Measurements from ENCODE around the gene IL13. TPM values are rescaled to one million over a fixed set of nuclear protein-coding genes. Genes with fewer than 3 reads are reported as not detected.

The IL13 gene
- total RNA-seq, 1 experiment from 2014 or later, result not detected

- Mint-ChIP-seq H3K27me3 (ENCODE audit: insufficient read depth, unreplicated experiment) (no peaks in the 10 kb centered on the region), H3K27ac (ENCODE audit: low read depth, unreplicated experiment) (no peak overlapping the region), H3K4me3 (ENCODE audit: unreplicated experiment) (no peak overlapping the region), H3K9me3 (ENCODE audit: unreplicated experiment) (no peaks in the 10 kb centered on the region), H3K36me3 (ENCODE audit: insufficient read depth, unreplicated experiment) (peaks cover 29% of the 10 kb centered on the region), H3K4me1 (ENCODE audit: insufficient read depth, unreplicated experiment) (no peaks in the 10 kb centered on the region)
- POLR2A ChIA-PET, result interaction anchor here (0.9 to 2.6 kb wide), 3 partner anchors 11 to 27 kb away, joined by 3 to 8 read pairs (median 4); partner anchors contain the start of gene IL13
- no peak for DNase-seq (ENCODE audit: unreplicated experiment)
- CTCF ChIA-PET, result interaction anchor here (0.5 kb wide), 1 partner anchor 18 kb away, joined by 3 read pairs; no protein-coding TSS in a partner anchor
- TF ChIP-seq, protein P1, sequence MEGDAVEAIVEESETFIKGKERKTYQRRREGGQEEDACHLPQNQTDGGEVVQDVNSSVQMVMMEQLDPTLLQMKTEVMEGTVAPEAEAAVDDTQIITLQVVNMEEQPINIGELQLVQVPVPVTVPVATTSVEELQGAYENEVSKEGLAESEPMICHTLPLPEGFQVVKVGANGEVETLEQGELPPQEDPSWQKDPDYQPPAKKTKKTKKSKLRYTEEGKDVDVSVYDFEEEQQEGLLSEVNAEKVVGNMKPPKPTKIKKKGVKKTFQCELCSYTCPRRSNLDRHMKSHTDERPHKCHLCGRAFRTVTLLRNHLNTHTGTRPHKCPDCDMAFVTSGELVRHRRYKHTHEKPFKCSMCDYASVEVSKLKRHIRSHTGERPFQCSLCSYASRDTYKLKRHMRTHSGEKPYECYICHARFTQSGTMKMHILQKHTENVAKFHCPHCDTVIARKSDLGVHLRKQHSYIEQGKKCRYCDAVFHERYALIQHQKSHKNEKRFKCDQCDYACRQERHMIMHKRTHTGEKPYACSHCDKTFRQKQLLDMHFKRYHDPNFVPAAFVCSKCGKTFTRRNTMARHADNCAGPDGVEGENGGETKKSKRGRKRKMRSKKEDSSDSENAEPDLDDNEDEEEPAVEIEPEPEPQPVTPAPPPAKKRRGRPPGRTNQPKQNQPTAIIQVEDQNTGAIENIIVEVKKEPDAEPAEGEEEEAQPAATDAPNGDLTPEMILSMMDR (IDR thresholded peaks at IDR 0.05; ENCODE audit: unreplicated experiment), result no peak
- intact Hi-C loops (cut with micrococcal nuclease), result no loop called here
- BruUV-seq (replicated peaks), result no TSS peak
Observed at GRCh38 chr5:132647473-132647872, 10.5 kb upstream of the IL13 start.

- Mint-ChIP-seq H3K27ac (ENCODE audit: low read depth, unreplicated experiment) (no peak overlapping the region), H3K27me3 (ENCODE audit: insufficient read depth, unreplicated experiment) (no peaks in the 10 kb centered on the region), H3K36me3 (ENCODE audit: insufficient read depth, unreplicated experiment) (peaks cover 20% of the 10 kb centered on the region), H3K4me3 (ENCODE audit: unreplicated experiment) (no peak overlapping the region), H3K4me1 (ENCODE audit: insufficient read depth, unreplicated experiment) (no peaks in the 10 kb centered on the region), H3K9me3 (ENCODE audit: unreplicated experiment) (no peaks in the 10 kb centered on the region)
- DNase-seq (ENCODE audit: unreplicated experiment), result no peak
- BruUV-seq (replicated peaks), result TSS peak; percentile 2
- TF ChIP-seq, protein P1 (IDR thresholded peaks at IDR 0.05; ENCODE audit: unreplicated experiment), result no peak
- CTCF ChIA-PET, result interaction anchor here (0.8 kb wide), 1 partner anchor 28 kb away, joined by 3 read pairs; no protein-coding TSS in a partner anchor
- POLR2A ChIA-PET, result interaction anchor here (0.8 to 2.6 kb wide), 5 partner anchors 10 to 168 kb away, joined by 3 to 8 read pairs (median 3); partner anchors contain the start of gene IL13
- intact Hi-C loops (cut with micrococcal nuclease), result no loop called here
Observed at GRCh38 chr5:132648355-132648754, 9.6 kb upstream of the IL13 start.

- Mint-ChIP-seq H3K27me3 (ENCODE audit: insufficient read depth, unreplicated experiment) (no peaks in the 10 kb centered on the region), H3K9me3 (ENCODE audit: unreplicated experiment) (no peaks in the 10 kb centered on the region), H3K4me3 (ENCODE audit: unreplicated experiment) (no peak overlapping the region), H3K27ac (ENCODE audit: low read depth, unreplicated experiment) (no peak overlapping the region), H3K36me3 (ENCODE audit: insufficient read depth, unreplicated experiment) (no peaks in the 10 kb centered on the region), H3K4me1 (ENCODE audit: insufficient read depth, unreplicated experiment) (no peaks in the 10 kb centered on the region)
- CTCF ChIA-PET, result no interaction called here
- POLR2A ChIA-PET, result no interaction called here
- intact Hi-C loops (cut with micrococcal nuclease), result no loop called here
- DNase-seq (ENCODE audit: unreplicated experiment), result no peak
- TF ChIP-seq, protein P1 (IDR thresholded peaks at IDR 0.05; ENCODE audit: unreplicated experiment), result no peak
- no TSS peak for BruUV-seq (replicated peaks)
Observed at GRCh38 chr5:132651838-132652469, 6.0 kb upstream of the IL13 start.

- Mint-ChIP-seq H3K27ac (ENCODE audit: low read depth, unreplicated experiment) (no peak overlapping the region), H3K36me3 (ENCODE audit: insufficient read depth, unreplicated experiment) (no peaks in the 10 kb centered on the region), H3K27me3 (ENCODE audit: insufficient read depth, unreplicated experiment) (no peaks in the 10 kb centered on the region), H3K4me3 (ENCODE audit: unreplicated experiment) (no peak overlapping the region), H3K4me1 (ENCODE audit: insufficient read depth, unreplicated experiment) (no peaks in the 10 kb centered on the region), H3K9me3 (ENCODE audit: unreplicated experiment) (no peaks in the 10 kb centered on the region)
- no peak for DNase-seq (ENCODE audit: unreplicated experiment)
- TF ChIP-seq, protein P1 (IDR thresholded peaks at IDR 0.05; ENCODE audit: unreplicated experiment), result no peak
- no TSS peak for BruUV-seq (replicated peaks)
- CTCF ChIA-PET, result interaction anchor here (0.7 kb wide), 1 partner anchor 83 kb away, joined by 3 read pairs; no protein-coding TSS in a partner anchor
- POLR2A ChIA-PET, result interaction anchor here (1.2 kb wide), 2 partner anchors 10 to 23 kb away, joined by 3 to 4 read pairs; no protein-coding TSS in a partner anchor
- intact Hi-C loops (cut with micrococcal nuclease), result loop anchor here (1.0 kb wide), 1 partner anchor 24 kb away; no protein-coding TSS in a partner anchor
Observed at GRCh38 chr5:132653716-132654115, 4.3 kb upstream of the IL13 start.

All from MCF 10A (cell line).